Neutrophil (primary cell): ENCODE data around the gene PIM1.

Experiments used
- H3K27ac ChIP-seq: fragments of 200-600 bp; sonication (generic); 2 replicates; pipeline ENCODE4 v1.5.1; 2016; ENCODE audit warnings: mild to moderate bottlenecking, moderate library complexity
- H3K27me3 ChIP-seq: fragments of 200-600 bp; sonication (generic); 2 replicates; pipeline ENCODE4 v1.6.0; 2016; ENCODE audit warnings: mild to moderate bottlenecking
- H3K36me3 ChIP-seq: fragments of 200-600 bp; sonication (generic); 2 replicates; pipeline ENCODE4 v1.5.1; 2017
- H3K4me1 ChIP-seq, 2 experiments: fragments of 200-600 bp in 1 of 2; sonication (generic) in 1 of 2; 1 replicate in 1 of 2; 2 replicates in 1 of 2; pipeline versions ENCODE4 v1.5.1 to v1.6.1; 2013 to 2016; ENCODE audit warnings: low read depth in 1 of 2, low read length in 1 of 2, mild to moderate bottlenecking in 1 of 2, moderate library complexity in 1 of 2; ENCODE audit not compliant: control insufficient read depth in 1 of 2, insufficient read depth in 1 of 2
- H3K4me3 ChIP-seq, 2 experiments: fragments of 200-600 bp in 1 of 2; sonication (generic) in 1 of 2; 1 replicate in 1 of 2; 2 replicates in 1 of 2; pipeline ENCODE4 v1.5.1; 2013 to 2016; ENCODE audit warnings: low read depth in 1 of 2, low read length in 1 of 2, mild to moderate bottlenecking in 1 of 2, moderate library complexity in 1 of 2
- H3K9me3 ChIP-seq: fragments of 200-600 bp; sonication (generic); 2 replicates; pipeline ENCODE4 v1.5.1; 2016
- TF ChIP-seq, protein P1 (sequence below): fragments of 200-600 bp; sonication (generic); IDR thresholded peaks from 2 replicates; pipeline ENCODE4 v1.5.1; 2016; ENCODE audit warnings: antibody characterized with exemption

Gene PIM1

DNA sequence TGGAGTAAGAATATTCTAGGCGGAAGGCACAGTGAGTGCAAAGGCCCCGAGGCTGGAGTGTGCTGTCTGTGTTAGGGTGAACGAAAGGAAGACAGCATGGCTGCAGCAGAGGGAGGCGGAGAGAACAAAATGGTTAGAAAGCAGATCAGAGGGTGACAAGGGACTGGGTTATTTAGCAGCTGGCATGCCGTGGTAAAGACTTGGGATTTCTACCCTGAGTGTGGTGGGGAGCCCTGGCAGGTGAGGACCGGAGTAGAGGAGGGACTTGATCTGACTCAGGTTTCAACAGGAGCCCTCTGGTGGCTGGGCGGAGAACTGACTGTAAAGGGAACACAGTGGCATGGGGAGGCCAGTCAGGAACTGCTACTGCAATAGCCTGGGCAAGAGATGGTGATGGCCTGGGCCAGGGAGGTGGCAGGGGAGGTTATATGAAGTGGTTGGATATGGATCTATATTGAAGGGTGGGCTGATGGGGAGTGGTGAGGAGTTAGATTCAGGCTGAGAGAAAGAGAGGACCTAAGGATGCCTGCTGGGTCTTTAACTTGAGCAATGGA lies 38.0 kb downstream of the PIM1 start:
- TF ChIP-seq, protein P1, sequence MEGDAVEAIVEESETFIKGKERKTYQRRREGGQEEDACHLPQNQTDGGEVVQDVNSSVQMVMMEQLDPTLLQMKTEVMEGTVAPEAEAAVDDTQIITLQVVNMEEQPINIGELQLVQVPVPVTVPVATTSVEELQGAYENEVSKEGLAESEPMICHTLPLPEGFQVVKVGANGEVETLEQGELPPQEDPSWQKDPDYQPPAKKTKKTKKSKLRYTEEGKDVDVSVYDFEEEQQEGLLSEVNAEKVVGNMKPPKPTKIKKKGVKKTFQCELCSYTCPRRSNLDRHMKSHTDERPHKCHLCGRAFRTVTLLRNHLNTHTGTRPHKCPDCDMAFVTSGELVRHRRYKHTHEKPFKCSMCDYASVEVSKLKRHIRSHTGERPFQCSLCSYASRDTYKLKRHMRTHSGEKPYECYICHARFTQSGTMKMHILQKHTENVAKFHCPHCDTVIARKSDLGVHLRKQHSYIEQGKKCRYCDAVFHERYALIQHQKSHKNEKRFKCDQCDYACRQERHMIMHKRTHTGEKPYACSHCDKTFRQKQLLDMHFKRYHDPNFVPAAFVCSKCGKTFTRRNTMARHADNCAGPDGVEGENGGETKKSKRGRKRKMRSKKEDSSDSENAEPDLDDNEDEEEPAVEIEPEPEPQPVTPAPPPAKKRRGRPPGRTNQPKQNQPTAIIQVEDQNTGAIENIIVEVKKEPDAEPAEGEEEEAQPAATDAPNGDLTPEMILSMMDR: peak; percentile 94
- Histone ChIP-seq H3K4me3 (peak overlapping the region in 1 of 2 experiments; percentile 15), H3K36me3 (no peaks in the 10 kb centered on the region), H3K9me3 (no peaks in the 10 kb centered on the region), H3K27me3 (no peaks in the 10 kb centered on the region), H3K4me1 (peaks cover 24 to 33% of the 10 kb centered on the region in 2 experiments), H3K27ac (no peak overlapping the region)

DNA sequence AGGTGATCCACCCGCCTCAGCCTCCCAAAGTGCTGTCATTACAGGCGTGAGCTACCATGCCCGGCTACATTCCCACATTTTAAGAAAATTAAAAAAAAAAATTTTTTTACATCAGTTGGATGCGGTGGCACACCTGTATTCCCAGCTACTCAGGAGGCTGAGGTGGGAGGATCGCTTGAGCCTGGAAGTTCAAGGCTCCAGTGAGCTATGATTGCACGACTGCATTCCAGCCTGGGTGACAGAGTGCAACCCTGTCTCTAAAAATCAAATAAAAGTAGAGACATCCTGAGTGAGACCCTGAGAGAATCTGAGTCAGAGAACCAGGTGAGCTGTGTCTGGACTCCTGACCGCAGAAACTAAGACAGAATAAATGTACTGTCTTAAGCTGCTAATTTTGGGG lies 38.8 kb downstream of the PIM1 start:
- no peaks in the 10 kb centered on the region for H3K36me3 ChIP-seq
- H3K9me3 ChIP-seq: no peaks in the 10 kb centered on the region
- no peak overlapping the region for H3K4me3 ChIP-seq
- peaks cover 28 to 37% of the 10 kb centered on the region in 2 experiments for H3K4me1 ChIP-seq
- H3K27ac ChIP-seq: no peak overlapping the region
- TF ChIP-seq, protein P1: no peak
- no peaks in the 10 kb centered on the region for H3K27me3 ChIP-seq

DNA sequence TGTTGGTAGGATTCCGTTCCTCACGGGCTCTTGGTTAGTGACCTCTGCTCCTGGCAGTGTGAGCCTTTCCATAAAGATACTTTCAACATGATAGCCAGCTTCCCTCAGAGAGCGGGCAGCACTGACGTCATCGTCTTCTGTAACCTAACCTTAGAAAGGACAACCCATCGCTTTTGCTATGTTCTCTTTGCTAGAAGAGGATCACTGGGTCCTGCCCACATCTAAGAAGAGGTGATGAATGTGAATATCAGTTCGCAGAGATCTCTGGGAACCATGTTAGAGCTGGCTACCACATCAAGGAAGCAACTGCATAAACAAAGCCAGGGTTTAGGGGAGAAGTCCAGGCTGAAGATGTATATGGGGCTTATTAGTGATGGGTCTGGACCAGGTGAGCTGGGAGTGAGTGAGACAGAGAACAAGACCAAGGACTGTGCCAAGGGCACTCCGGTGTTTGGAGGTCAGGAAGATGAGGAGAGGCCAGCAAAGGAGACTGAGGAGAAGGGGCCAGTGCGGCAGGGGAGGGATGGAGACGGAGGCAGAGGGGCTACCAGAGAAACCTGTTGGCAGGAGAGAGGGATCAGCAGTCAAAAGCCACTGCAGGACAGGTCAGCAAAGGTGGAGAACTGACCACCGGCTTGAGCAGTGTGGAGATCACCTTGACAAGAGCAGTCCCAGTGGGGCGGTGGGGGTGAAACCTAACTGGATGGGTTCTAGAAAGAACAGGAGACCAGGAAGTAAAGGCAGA lies 39.7 kb downstream of the PIM1 start:
- TF ChIP-seq, protein P1: no peak
- Histone ChIP-seq H3K27ac (no peak overlapping the region), H3K4me1 (peaks cover 34 to 43% of the 10 kb centered on the region in 2 experiments)

DNA sequence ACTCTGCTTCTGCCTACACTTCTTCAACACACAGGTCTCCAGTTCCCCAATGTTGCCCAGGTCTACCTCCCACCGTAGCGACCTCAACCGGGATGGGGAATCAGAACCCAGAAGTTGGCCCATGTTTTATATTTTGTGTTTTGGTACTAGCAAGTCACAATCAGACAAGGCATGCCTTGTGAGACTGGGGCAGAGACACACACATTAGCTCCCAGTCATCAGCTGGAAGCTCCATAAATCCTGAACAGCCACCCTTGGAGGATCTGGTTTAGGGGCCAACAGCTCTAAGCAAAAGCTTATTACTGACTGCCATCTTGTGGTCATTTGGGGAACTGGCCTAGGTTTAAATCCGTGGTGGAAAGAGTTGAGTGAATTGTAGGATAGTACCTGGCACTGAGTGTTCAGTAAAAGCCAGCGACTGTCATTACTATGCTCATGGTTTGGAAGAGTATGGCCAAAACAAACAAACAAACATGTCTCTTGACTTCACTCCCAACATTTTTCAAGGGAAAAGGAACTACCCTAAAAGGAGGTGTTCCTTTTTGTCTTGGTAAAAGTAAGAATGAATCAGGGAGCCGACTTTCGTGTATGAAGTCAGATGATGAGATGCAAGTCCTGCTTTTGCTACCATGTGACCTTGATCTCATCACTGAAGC lies 40.5 kb downstream of the PIM1 start:
- H3K36me3 ChIP-seq: no peaks in the 10 kb centered on the region
- H3K4me1 ChIP-seq: peaks cover 36 to 43% of the 10 kb centered on the region in 2 experiments
- H3K4me3 ChIP-seq: no peak overlapping the region
- H3K27me3 ChIP-seq: no peaks in the 10 kb centered on the region
- TF ChIP-seq, protein P1: peak; percentile 94
- no peaks in the 10 kb centered on the region for H3K9me3 ChIP-seq
- H3K27ac ChIP-seq: no peak overlapping the region

More for the DNA sequence above, 39.7 kb downstream of the PIM1 start:
- Histone ChIP-seq H3K9me3 (no peaks in the 10 kb centered on the region), H3K36me3 (no peaks in the 10 kb centered on the region), H3K4me3 (no peak overlapping the region), H3K27me3 (no peaks in the 10 kb centered on the region)

DNA sequence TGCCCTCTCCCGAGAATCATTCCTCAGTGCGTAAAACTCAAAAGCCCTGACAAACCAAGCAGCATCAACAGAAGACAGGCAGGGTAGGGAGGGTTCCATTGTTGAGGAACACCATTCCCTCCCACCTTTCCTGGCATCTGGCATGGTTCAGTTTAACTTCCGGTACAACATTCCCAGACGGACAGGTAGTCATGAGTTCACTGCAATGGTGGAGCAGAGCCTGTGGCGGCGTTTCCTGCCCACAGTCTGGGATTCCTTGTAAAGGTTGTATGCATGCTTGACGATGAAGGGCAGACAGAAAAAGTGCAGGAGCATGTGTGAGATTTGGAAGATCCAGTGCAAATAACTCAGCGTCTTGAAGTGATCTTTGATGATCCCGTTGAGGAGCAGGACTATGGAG lies 42.3 kb downstream of the PIM1 start:
- H3K9me3 ChIP-seq: no peaks in the 10 kb centered on the region
- H3K27ac ChIP-seq: no peak overlapping the region
- peaks cover 31 to 32% of the 10 kb centered on the region in 2 experiments for H3K4me1 ChIP-seq
- H3K27me3 ChIP-seq: no peaks in the 10 kb centered on the region
- H3K4me3 ChIP-seq: no peak overlapping the region
- no peaks in the 10 kb centered on the region for H3K36me3 ChIP-seq
- TF ChIP-seq, protein P1: no peak
